Umbilical cord (tissue), 2 donors: ENCODE data around the gene HSFX1. TPM values are rescaled to one million over a fixed set of nuclear protein-coding genes. Genes with fewer than 3 reads are reported as not detected.

Experiments used
- DNase-seq: peaks from one replicate; pipeline ENCODE4 v3.0.0-alpha.2; 2015; ENCODE audit warnings: low spot score
- total RNA-seq: library from RNA; depleted of rRNA; stranded (reverse); fragments of >200 nt; gene quantifications from one replicate; pipeline ENCODE4 v1.2.3, GENCODE V29; 2014; ENCODE audit warnings: low replicate concordance; ENCODE audit not compliant: insufficient read depth

The HSFX1 gene
- total RNA-seq, 1 donor from 2014 or later, result 3.9 TPM

GRCh38 chrX:149804102-149804501 lies 30.2 kb downstream of the HSFX1 start:
- no peak for DNase-seq

GRCh38 chrX:149807747-149808458 lies 34.0 kb downstream of the HSFX1 start:
- DNase-seq, result no peak

- no peak for DNase-seq
Measured at GRCh38 chrX:149818652-149819051, 44.8 kb downstream of the HSFX1 start.

GRCh38 chrX:149819371-149819770 lies 45.5 kb downstream of the HSFX1 start:
- no peak for DNase-seq

GRCh38 chrX:149825424-149825823 lies 51.6 kb downstream of the HSFX1 start:
- peak; percentile 4 for DNase-seq

Other genes with a start within 250 kb of the HSFX1 start
- gene EOLA1, start 233.1 kb upstream of the HSFX1 start, total RNA-seq, result 6.3 TPM
- gene HSFX3, start 224.1 kb upstream of the HSFX1 start, total RNA-seq, result not detected
- not detected for gene MAGEA9B, start 186.6 kb upstream of the HSFX1 start, total RNA-seq
- 0.96 TPM for gene HSFX2, start 178.8 kb upstream of the HSFX1 start, total RNA-seq
- gene TMEM185A, start 142.3 kb upstream of the HSFX1 start, total RNA-seq, result 28.4 TPM
- not detected for gene MAGEA11, start 62.0 kb upstream of the HSFX1 start, total RNA-seq
- not detected for gene MAGEA9, start 7.9 kb downstream of the HSFX1 start, total RNA-seq
- 4.3 TPM for gene MAGEA8, start 107.1 kb downstream of the HSFX1 start, total RNA-seq
- gene HSFX4, start 155.5 kb downstream of the HSFX1 start, total RNA-seq, result not detected
- 5.1 TPM for gene EOLA2, start 164.4 kb downstream of the HSFX1 start, total RNA-seq